Activated T-helper 2 cell treated with anti-CD3 and anti-CD28 coated beads, Interferon-gamma antibody, Interleukin-2, Interleukin-4, amounts not matched to agents 10 μg/mL and 5 μg/mL and 100 μg/mL, durations not matched to agents 14 hours and 24 hours and 36 hours (primary cell): ENCODE data around the gene TNFAIP6. TPM values are rescaled to one million over a fixed set of nuclear protein-coding genes. Genes with fewer than 3 reads are reported as not detected.
"Not testable (repeated sequence)": the region's sequence is repeated elsewhere in the genome, so short reads cannot be mapped to it uniquely, and the experiment has no call there.

ENCODE experiments used
- DNase-seq: peaks from one replicate; pipeline ENCODE4 v3.0.0; 2021; ENCODE audit warnings: low spot score
- H3K27ac Mint-ChIP-seq: one replicate; pipeline ENCODE4 v1.8.0; 2021; ENCODE audit warnings: mixed read lengths
- H3K27me3 Mint-ChIP-seq: one replicate; pipeline ENCODE4 v1.8.0; 2021; ENCODE audit warnings: low read depth, mixed read lengths
- H3K36me3 Mint-ChIP-seq: one replicate; pipeline ENCODE4 v1.8.0; 2021; ENCODE audit warnings: low read depth, mixed read lengths
- H3K4me1 Mint-ChIP-seq: one replicate; pipeline ENCODE4 v1.8.0; 2021; ENCODE audit warnings: low read depth, mixed read lengths
- H3K4me3 Mint-ChIP-seq: one replicate; pipeline ENCODE4 v1.8.0; 2021; ENCODE audit warnings: low read depth, mild to moderate bottlenecking, moderate library complexity, mixed read lengths
- H3K9me3 Mint-ChIP-seq: one replicate; pipeline ENCODE4 v1.8.0; 2021; ENCODE audit warnings: mixed read lengths
- intact Hi-C: fragments of 100-400 bp; cut with micrococcal nuclease; formaldehyde crosslinking; loops from one replicate; pipeline ENCODE4 v1.15.1; 2023
- total RNA-seq: library from RNA; stranded (reverse); gene quantifications from 2 replicates; pipeline ENCODE4 v1.2.3, GENCODE V29; 2022

TNFAIP6 gene
- total RNA-seq, 1 donor from 2014 or later = not detected

DNA sequence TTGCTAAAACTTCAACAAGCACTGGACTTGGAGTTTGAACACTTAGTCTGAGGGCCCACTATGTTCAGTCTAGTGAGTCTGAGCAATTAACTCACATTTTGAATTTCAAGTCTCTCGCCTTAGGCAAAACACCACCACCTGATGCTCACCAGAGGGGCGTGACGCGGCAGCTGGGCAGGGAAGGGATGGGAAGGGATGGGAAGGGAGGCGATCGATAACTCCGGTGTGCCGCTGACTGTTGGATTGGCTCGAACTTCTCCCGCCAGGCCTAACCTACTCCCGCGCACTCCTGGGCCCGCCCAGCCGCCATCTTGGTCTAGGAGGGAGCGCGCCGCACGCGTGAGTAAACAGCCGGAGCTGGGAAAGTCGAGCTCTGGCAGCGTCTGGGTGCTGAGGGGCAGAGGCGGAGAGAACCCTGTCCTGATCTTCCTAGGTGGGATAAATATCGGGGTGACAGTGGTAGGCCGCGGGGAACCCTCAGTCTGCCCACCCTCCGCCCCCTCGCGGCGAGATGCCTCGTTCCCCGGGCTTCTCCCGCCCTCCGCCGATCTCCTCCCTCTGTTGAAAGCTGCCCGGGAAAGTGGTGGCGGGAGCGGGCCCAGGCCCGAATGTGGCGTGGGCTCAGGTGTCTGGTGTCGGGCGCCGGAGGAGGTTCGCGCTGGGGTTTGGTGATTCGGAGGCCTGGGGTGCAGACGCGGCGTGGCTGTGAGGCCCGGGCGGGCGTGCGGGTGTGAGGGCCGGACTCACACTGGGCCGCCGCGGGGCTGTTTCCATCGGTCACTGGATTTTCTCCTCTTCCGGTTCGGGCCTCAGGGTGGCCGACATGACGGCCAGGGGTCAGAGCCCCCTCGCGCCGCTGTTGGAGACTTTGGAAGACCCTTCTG lies 52.5 kb downstream of the TNFAIP6 start, which contains the start of gene RIF1:
Gene RIF1, plus strand, starts transcription at position 302 of the 884 bp plus-strand sequence. Its CDS starts 522 bp downstream, at position 824.
- DNase-seq = peak; percentile 68
- Mint-ChIP-seq H3K27ac (peak within 1 kb of the TSS; percentile 92), H3K9me3 (no peaks in the 10 kb centered on the region), H3K36me3 (peaks cover 37% of the 10 kb centered on the region), H3K27me3 (peaks cover 2% of the 10 kb centered on the region), H3K4me3 (peak within 1 kb of the TSS; percentile 93), H3K4me1 (peaks cover 17% of the 10 kb centered on the region)
- intact Hi-C loops = loop anchor here (2.0 to 5.0 kb wide), 3 partner anchors 121 to 1823 kb away; partner anchors contain the start of genes MMADHC, NMI and RBM43

DNA sequence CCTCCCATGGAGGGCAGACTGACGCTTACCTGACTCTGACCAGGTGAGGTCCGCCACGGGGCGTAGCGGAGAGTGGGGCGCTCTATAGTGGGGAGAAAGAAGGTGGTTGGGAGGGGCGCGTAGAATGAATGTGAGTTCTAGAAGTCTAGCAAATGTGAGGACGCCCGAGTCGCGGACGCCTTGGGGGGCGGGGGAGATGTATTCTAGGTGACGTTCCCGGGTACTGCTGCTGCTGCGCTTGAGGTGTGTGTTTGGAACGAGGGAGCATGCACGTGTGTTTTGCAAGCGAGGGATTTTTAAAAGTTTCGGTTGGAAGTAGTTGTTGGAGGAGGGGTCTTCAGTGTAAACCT lies 53.1 kb downstream of the TNFAIP6 start:
- H3K27ac Mint-ChIP-seq = peak overlapping the region; percentile 92
- H3K36me3 Mint-ChIP-seq = peaks cover 43% of the 10 kb centered on the region
- no peaks in the 10 kb centered on the region for H3K9me3 Mint-ChIP-seq
- peaks cover 17% of the 10 kb centered on the region for H3K4me1 Mint-ChIP-seq
- H3K4me3 Mint-ChIP-seq = peak overlapping the region; percentile 93
- H3K27me3 Mint-ChIP-seq = peaks cover 2% of the 10 kb centered on the region
- intact Hi-C loops = loop anchor here (5.0 kb wide), 1 partner anchor 1823 kb away; the partner anchor contains the start of gene MMADHC
- DNase-seq = peak; percentile 23

DNA sequence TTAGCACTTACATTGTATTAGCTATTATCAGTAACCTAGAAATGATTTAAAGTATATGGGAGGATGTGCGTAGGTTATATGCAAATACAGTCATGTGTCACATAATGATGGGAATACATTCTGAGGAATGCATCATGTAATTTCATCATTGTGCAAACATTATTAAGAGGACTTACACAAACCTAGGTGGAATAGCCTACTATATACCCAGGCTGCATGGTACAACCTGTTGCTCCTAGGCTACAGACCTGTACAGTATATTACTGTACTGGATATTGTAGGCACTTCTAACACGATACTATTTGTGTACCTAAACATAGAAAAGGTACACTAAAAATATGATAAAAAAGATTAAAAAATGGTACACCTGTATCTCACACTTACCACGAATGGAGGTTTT lies 60.3 kb downstream of the TNFAIP6 start:
- H3K27ac Mint-ChIP-seq = no peak overlapping the region
- H3K4me1 Mint-ChIP-seq = peaks cover 17% of the 10 kb centered on the region
- H3K4me3 Mint-ChIP-seq = no peak overlapping the region
- DNase-seq = no peak
- intact Hi-C loops = no loop called here
- H3K9me3 Mint-ChIP-seq = no peaks in the 10 kb centered on the region
- no peaks in the 10 kb centered on the region for H3K27me3 Mint-ChIP-seq
- peaks cover 75% of the 10 kb centered on the region for H3K36me3 Mint-ChIP-seq

DNA sequence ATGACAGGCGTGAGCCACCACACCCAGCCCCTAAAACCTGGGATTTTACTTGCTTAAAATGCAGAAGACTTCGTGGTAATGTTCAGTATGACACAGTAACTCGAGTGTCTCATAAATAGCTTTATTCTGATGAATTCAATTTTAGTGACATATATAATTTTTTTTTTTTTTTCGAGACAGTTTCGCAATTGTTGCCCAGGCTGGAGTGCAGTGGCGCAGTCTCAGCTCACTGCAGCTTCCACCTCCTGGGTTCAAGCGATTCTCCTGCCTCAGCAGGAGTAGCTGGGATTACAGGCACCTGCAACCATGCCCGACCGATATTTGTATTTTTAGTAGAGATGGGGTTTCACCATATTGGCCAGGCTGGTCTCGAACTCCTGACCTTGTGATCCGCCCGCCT lies 64.3 kb downstream of the TNFAIP6 start:
- Mint-ChIP-seq H3K36me3 (peaks cover 80% of the 10 kb centered on the region), H3K4me1 (peaks cover 37% of the 10 kb centered on the region)
- H3K9me3 Mint-ChIP-seq, H3K4me3 Mint-ChIP-seq, DNase-seq, H3K27me3 Mint-ChIP-seq, H3K27ac Mint-ChIP-seq: not testable (repeated sequence)
- intact Hi-C loops = loop anchor here (5.0 kb wide), 1 partner anchor 134 kb away; the partner anchor contains the start of gene NMI

DNA sequence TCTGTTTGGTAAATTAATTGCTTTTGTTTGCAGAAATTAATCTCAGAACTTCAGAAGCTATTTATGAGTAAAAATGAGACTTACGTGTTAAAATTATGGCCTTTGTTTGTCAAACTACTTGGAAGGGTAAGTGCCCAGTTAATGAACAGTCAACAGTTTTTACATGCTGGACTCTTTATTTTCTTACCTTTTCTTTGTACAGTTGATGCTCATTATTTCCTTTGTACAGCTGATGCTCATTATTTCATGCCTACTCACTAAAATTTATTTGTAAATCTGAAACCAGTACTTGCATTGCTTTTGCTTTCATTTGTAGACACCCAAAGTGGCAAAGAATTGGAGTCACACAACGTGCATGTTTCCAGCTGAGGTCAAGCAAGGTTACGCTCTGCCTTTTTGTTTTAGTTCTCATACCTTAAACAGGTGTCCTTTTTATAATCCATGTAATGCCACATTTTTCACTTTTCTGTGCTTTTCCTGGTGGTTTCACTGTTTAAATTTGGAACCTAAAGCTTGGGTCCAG lies 65.6 kb downstream of the TNFAIP6 start:
- intact Hi-C loops = loop anchor here (5.0 kb wide), 1 partner anchor 136 kb away; the partner anchor contains the start of gene NMI
- peak overlapping the region; percentile 67 for H3K27ac Mint-ChIP-seq

DNA sequence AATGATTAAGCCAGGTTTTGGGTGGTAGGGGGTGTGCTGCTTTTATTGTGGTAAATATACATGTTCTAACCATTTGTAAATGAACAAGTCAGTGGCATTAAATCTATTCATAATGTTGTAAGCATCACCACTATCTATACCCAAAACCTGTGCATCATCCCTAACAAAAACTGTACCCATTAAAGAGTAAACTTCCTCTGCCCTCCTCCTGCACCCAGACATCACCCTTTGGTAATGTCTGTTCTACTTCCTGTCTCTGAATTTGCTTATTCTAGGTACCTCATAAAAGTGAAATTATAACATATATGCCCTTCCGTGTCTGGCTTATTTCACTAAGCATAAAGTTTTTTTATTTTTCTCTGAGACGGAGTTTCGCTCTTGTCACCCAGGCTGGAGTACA lies 66.4 kb downstream of the TNFAIP6 start:
- Mint-ChIP-seq H3K36me3 (peaks cover 80% of the 10 kb centered on the region), H3K27ac (peak overlapping the region; percentile 63), H3K4me3 (peak overlapping the region; percentile 0), H3K4me1 (peaks cover 32% of the 10 kb centered on the region), H3K9me3 (no peaks in the 10 kb centered on the region), H3K27me3 (no peaks in the 10 kb centered on the region)
- intact Hi-C loops = loop anchor here (5.0 kb wide), 1 partner anchor 136 kb away; the partner anchor contains the start of gene NMI
- DNase-seq = no peak

More for the DNA sequence above, 65.6 kb downstream of the TNFAIP6 start:
- Mint-ChIP-seq H3K4me1 (peaks cover 32% of the 10 kb centered on the region), H3K4me3 (peak overlapping the region; percentile 28), H3K9me3 (no peaks in the 10 kb centered on the region), H3K27me3 (no peaks in the 10 kb centered on the region), H3K36me3 (peaks cover 74% of the 10 kb centered on the region)
- no peak for DNase-seq

Other genes starting within 250 kb of the TNFAIP6 start
- gene RBM43, start 95.7 kb upstream of the TNFAIP6 start, total RNA-seq = 2.6 and 2.8 TPM in 2 replicates
- 43.8 and 44.0 TPM in 2 replicates for gene NMI, start 67.9 kb upstream of the TNFAIP6 start, total RNA-seq
- 67.1 and 72.1 TPM in 2 replicates for gene RIF1, start 52.3 kb downstream of the TNFAIP6 start, total RNA-seq